HCT116 (cell line): Measurements from ENCODE around the gene PPIP5K2. TPM values are rescaled to one million over a fixed set of nuclear protein-coding genes. Genes with fewer than 3 reads are reported as not detected.

Experiments
- ATAC-seq: fragments of 200-7000 bp; cut with Tn5 transposase; 2 replicates; pipeline ENCODE4 v1.9.1; 2020; ENCODE audit warnings: mild to moderate bottlenecking, moderate library complexity
- BruUV-seq: library from RNA; stranded (reverse); fragments of 400-500 nt; replicated peaks from 2 replicates; lab custom pipeline; 2021; lab: Mats Ljungman, UMichigan
- CTCF ChIA-PET: fragments of 300-600 bp; sonication (Branson Sonifier 250); formaldehyde crosslinking; loops from one replicate; lab custom pipeline; 2021; ENCODE audit warnings: antibody characterized with exemption; lab: Charles Lee
- POLR2A ChIA-PET: fragments of 300-600, 350-600 bp; sonication (Branson Sonifier 250); formaldehyde crosslinking; loops from one replicate; lab custom pipeline; 2021; ENCODE audit warnings: antibody characterized with exemption; lab: Charles Lee
- RAD21 ChIA-PET, 2 experiments: fragments of 300-600 bp; sonication (Branson Sonifier 250); formaldehyde crosslinking; loops; one replicate each; lab custom pipeline; 2023; ENCODE audit warnings: low total read pairs in 2 of 2; ENCODE audit not compliant: uncharacterized antibody in 2 of 2, unreplicated experiment in 2 of 2, low non-redundant PET in 1 of 2; lab: Charles Lee
- DNase-seq: peaks from one replicate; pipeline ENCODE4 v3.0.0-alpha.2; 2010; ENCODE audit warnings: low read depth, low spot score
- H2AFZ ChIP-seq: fragments of 200-600 bp; shearing (Covaris generic), sonication (generic); 2 replicates; pipeline ENCODE4 v1.6.1; 2017; ENCODE audit warnings: low read depth, mixed run types, mixed read lengths, antibody characterized with exemption, low read length; ENCODE audit not compliant: poor library complexity, severe bottlenecking
- H3K27ac ChIP-seq: 2 replicates; pipeline ENCODE4 v1.5.1; 2012; ENCODE audit warnings: low read depth, low read length
- H3K27me3 ChIP-seq: fragments of 200-600 bp; sonication (generic); 2 replicates; pipeline ENCODE4 v1.6.1; 2016; ENCODE audit warnings: mixed run types, low read length, mixed read lengths; ENCODE audit not compliant: insufficient read depth
- H3K36me3 ChIP-seq, 2 experiments: fragments of 200-500 bp in 1 of 2; fragments of 200-600 bp in 1 of 2; sonication (Bioruptor generic) in 1 of 2; sonication (generic) in 1 of 2; 2 replicates each; pipeline versions ENCODE4 v1.5.1 to v1.6.1; 2014 to 2016; ENCODE audit warnings: low read length in 2 of 2, inconsistent platforms in 1 of 2, mixed read lengths in 1 of 2, mixed run types in 1 of 2; ENCODE audit not compliant: insufficient read depth in 2 of 2, control insufficient read depth in 1 of 2
- H3K4me1 ChIP-seq, 2 experiments: fragments of 200-600 bp in 1 of 2; sonication (generic) in 1 of 2; 2 replicates each; pipeline versions ENCODE4 v1.5.1 to v1.6.1; 2012 to 2017; ENCODE audit warnings: low read length in 2 of 2, inconsistent platforms in 1 of 2, mild to moderate bottlenecking in 1 of 2, mixed read lengths in 1 of 2, mixed run types in 1 of 2, moderate library complexity in 1 of 2; ENCODE audit not compliant: insufficient read depth in 2 of 2, control insufficient read depth in 1 of 2
- H3K4me2 ChIP-seq: fragments of 200-600 bp; sonication (generic); 2 replicates; pipeline ENCODE4 v1.6.1; 2017; ENCODE audit warnings: mixed run types, low read length, mixed read lengths
- H3K4me3 ChIP-seq, 2 experiments: fragments of 200-600 bp in 1 of 2; sonication (generic) in 1 of 2; replicated peaks in 1 of 2; 2 replicates each; pipeline ENCODE4 v1.5.1; 2011 to 2016; ENCODE audit warnings: low read length in 2 of 2, control low read depth in 1 of 2, low read depth in 1 of 2, mild to moderate bottlenecking in 1 of 2, mixed read lengths in 1 of 2, mixed run types in 1 of 2
- H3K79me2 ChIP-seq: fragments of 200-600 bp; sonication (generic); 2 replicates; pipeline ENCODE4 v1.6.1; 2017; ENCODE audit warnings: mild to moderate bottlenecking, mixed run types, low read length, moderate library complexity, mixed read lengths; ENCODE audit not compliant: insufficient read depth
- H3K9ac ChIP-seq: fragments of 200-600 bp; sonication (generic); 2 replicates; pipeline ENCODE4 v1.6.1; 2016; ENCODE audit warnings: low read length, mixed read lengths
- H3K9me2 ChIP-seq: fragments of 200-600 bp; sonication (generic), shearing (Covaris generic); 2 replicates; pipeline ENCODE4 v1.6.1; 2017; ENCODE audit warnings: mixed run types, mild to moderate bottlenecking, moderate library complexity; ENCODE audit not compliant: insufficient read depth
- H3K9me3 ChIP-seq, 2 experiments: fragments of 200-500 bp in 1 of 2; fragments of 200-600 bp in 1 of 2; sonication (Bioruptor generic) in 1 of 2; sonication (generic) in 1 of 2; 2 replicates each; pipeline ENCODE4 v1.6.1; 2014 to 2017; ENCODE audit warnings: low read length in 2 of 2, mixed read lengths in 2 of 2, inconsistent platforms in 1 of 2, low read depth in 1 of 2, mild to moderate bottlenecking in 1 of 2, mixed run types in 1 of 2, moderate library complexity in 1 of 2; ENCODE audit not compliant: control insufficient read depth in 1 of 2, insufficient read depth in 1 of 2
- H4K20me1 ChIP-seq: fragments of 200-600 bp; sonication (generic), shearing (Covaris generic); 2 replicates; pipeline ENCODE4 v1.6.1; 2017; ENCODE audit warnings: mixed run types, mild to moderate bottlenecking, moderate library complexity; ENCODE audit not compliant: insufficient read depth
- ATF3 ChIP-seq: IDR thresholded peaks from 2 replicates; pipeline ENCODE4 v1.6.1; 2012
- CBX3 ChIP-seq: IDR thresholded peaks from 2 replicates; pipeline ENCODE4 v1.6.1; 2012; ENCODE audit warnings: low read depth
- CEBPB ChIP-seq: IDR thresholded peaks from 2 replicates; pipeline ENCODE4 v1.6.1; 2012; ENCODE audit warnings: low read depth
- EGR1 ChIP-seq: IDR thresholded peaks from 2 replicates; pipeline ENCODE4 v1.6.1; 2012; ENCODE audit warnings: low read depth
- ELF1 ChIP-seq: IDR thresholded peaks from 2 replicates; pipeline ENCODE4 v1.6.1; 2012; ENCODE audit warnings: low read depth, borderline replicate concordance
- EZH2phosphoT487 ChIP-seq: fragments of 200-600 bp; IDR thresholded peaks from 2 replicates; pipeline ENCODE4 v1.6.1; 2018; ENCODE audit warnings: antibody characterized with exemption, borderline replicate concordance
- JUND ChIP-seq: IDR thresholded peaks from 2 replicates; pipeline ENCODE4 v1.6.1; 2012
- MAX ChIP-seq: IDR thresholded peaks from 2 replicates; pipeline ENCODE4 v1.6.1; 2012
- POLR2A ChIP-seq: IDR thresholded peaks from 2 replicates; pipeline ENCODE4 v1.7.0; 2011; ENCODE audit warnings: borderline replicate concordance; ENCODE audit not compliant: insufficient read depth, insufficient read length; ENCODE audit errors: extremely low read depth
- POLR2AphosphoS5 ChIP-seq: IDR thresholded peaks from 2 replicates; pipeline ENCODE4 v1.6.1; 2011; ENCODE audit warnings: mild to moderate bottlenecking, low read depth, low read length, moderate library complexity
- SP1 ChIP-seq: IDR thresholded peaks from 2 replicates; pipeline ENCODE4 v1.6.1; 2012; ENCODE audit warnings: low read depth
- TCF7L2 ChIP-seq: IDR thresholded peaks from 2 replicates; pipeline ENCODE4 v1.7.0; 2011; ENCODE audit warnings: borderline replicate concordance, inconsistent platforms; ENCODE audit not compliant: insufficient read depth, insufficient read length; ENCODE audit errors: extremely low read depth
- YY1 ChIP-seq: IDR thresholded peaks from 2 replicates; pipeline ENCODE4 v1.6.1; 2011; ENCODE audit warnings: low read length, low read depth, moderate library complexity, mild to moderate bottlenecking; ENCODE audit not compliant: insufficient replicate concordance; ENCODE audit errors: extremely low read depth
- ZBTB33 ChIP-seq: IDR thresholded peaks from 2 replicates; pipeline ENCODE4 v1.6.1; 2011; ENCODE audit warnings: mild to moderate bottlenecking, low read length, moderate library complexity; ENCODE audit not compliant: insufficient replicate concordance; ENCODE audit errors: extremely low read depth
- ZFX ChIP-seq: fragments of 450-650 bp; IDR thresholded peaks from 2 replicates; pipeline ENCODE4 v1.6.1; 2017
- ZNF274 ChIP-seq: fragments of 200-500 bp; sonication (Bioruptor generic); IDR thresholded peaks from 2 replicates; pipeline ENCODE4 v1.6.1; 2014; ENCODE audit warnings: mild to moderate bottlenecking, low read depth, low read length, inconsistent platforms
- intact Hi-C: fragments of 100-400 bp; cut with micrococcal nuclease; formaldehyde crosslinking; loops from 2 replicates; pipeline ENCODE4 v1.10.0; 2022
- total RNA-seq: library from RNA; stranded (reverse); gene quantifications from one replicate; pipeline ENCODE4 v1.2.1, GENCODE V29; 2021; ENCODE audit not compliant: unreplicated experiment

The PPIP5K2 gene
- total RNA-seq, 1 experiment from 2014 or later: 45.8 TPM

GRCh38 chr5:103111468-103111867 lies 8.6 kb upstream of the PPIP5K2 start:
- H3K36me3 ChIP-seq: no peaks in the 10 kb centered on the region
- TF ChIP-seq POLR2AphosphoS5: no peak
- TF ChIP-seq JUND: no peak
- no peak for TF ChIP-seq CEBPB
- no peak for TF ChIP-seq CBX3
- no peak for TF ChIP-seq SP1
- TF ChIP-seq ZBTB33: no peak
- no peak for TF ChIP-seq POLR2A
- no peak for TF ChIP-seq EZH2phosphoT487
- no peak for TF ChIP-seq ATF3
- H3K79me2 ChIP-seq: peaks cover 43% of the 10 kb centered on the region
- no peak overlapping the region for H3K27ac ChIP-seq
- no peaks in the 10 kb centered on the region for H3K4me1 ChIP-seq
- ChIA-PET POLR2A (no interaction called here), RAD21 (no interaction called here), CTCF (no interaction called here)
- ATAC-seq: no peak
- DNase-seq: no peak
- H3K9me3 ChIP-seq: no peaks in the 10 kb centered on the region
- no peak overlapping the region for H3K9ac ChIP-seq
- no peaks in the 10 kb centered on the region for H3K27me3 ChIP-seq
- H3K4me2 ChIP-seq: no peak overlapping the region
- H3K4me3 ChIP-seq: no peak overlapping the region
- BruUV-seq: no TSS peak
- no peaks in the 10 kb centered on the region for H3K9me2 ChIP-seq
- intact Hi-C loops: no loop called here
- no peaks in the 10 kb centered on the region for H4K20me1 ChIP-seq
- H2AFZ ChIP-seq: no peak overlapping the region

- ChIA-PET POLR2A (no interaction called here), RAD21 (no interaction called here), CTCF (no interaction called here)
- peaks cover 56% of the 10 kb centered on the region for H3K79me2 ChIP-seq
- no TSS peak for BruUV-seq
- intact Hi-C loops: no loop called here
- no peak overlapping the region for H3K9ac ChIP-seq
- H3K27me3 ChIP-seq: no peaks in the 10 kb centered on the region
- ATAC-seq (no peak), DNase-seq (no peak)
- no peaks in the 10 kb centered on the region for H3K9me2 ChIP-seq
- H3K36me3 ChIP-seq: no peaks in the 10 kb centered on the region
- no peak overlapping the region for H3K27ac ChIP-seq
- H3K4me3 ChIP-seq: no peak overlapping the region
- no peaks in the 10 kb centered on the region for H4K20me1 ChIP-seq
- TF ChIP-seq POLR2A: no peak
- TF ChIP-seq YY1: no peak
- TF ChIP-seq MAX: no peak
- TF ChIP-seq ZNF274: no peak
- no peak for TF ChIP-seq EGR1
- no peak for TF ChIP-seq CEBPB
- no peak for TF ChIP-seq TCF7L2
- no peak for TF ChIP-seq ELF1
- TF ChIP-seq ZFX: no peak
- H3K4me2 ChIP-seq: no peak overlapping the region
- no peaks in the 10 kb centered on the region for H3K9me3 ChIP-seq
- H3K4me1 ChIP-seq: no peaks in the 10 kb centered on the region
- no peak overlapping the region for H2AFZ ChIP-seq
Observed at GRCh38 chr5:103112910-103113309, 7.2 kb upstream of the PPIP5K2 start.
